Measurements from ENCODE around the gene NME7. TPM values are rescaled to one million over a fixed set of nuclear protein-coding genes. Genes with fewer than 3 reads are reported as not detected.

The NME7 gene
- total and polyA plus RNA-seq, 4 donors, result 7.8 to 26.5 (median 9.4) TPM

DNA sequence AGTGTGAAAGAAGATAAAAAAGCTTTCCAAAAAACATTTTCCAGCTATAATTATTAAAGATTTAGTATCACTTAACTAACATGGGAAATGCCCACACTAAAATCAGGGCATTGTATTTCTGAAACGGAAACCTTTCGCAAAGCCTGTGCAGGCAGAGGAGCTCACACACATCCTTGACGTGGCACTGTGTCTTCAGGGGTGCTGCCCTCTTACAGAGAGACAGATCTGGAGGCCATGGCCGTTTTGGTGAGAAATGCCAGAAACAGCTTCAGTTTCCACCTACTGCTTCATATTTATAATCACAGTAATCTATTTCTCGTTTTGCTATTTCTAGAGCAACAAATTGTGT is 234.4 kb downstream of the NME7 start:
- Histone ChIP-seq H3K36me3 (ENCODE audit: control insufficient read depth in 4 of 4, insufficient read depth in 3 of 4, low read depth in 1 of 4, low read length in 3 of 4) (peaks cover 10 to 42% (median 31%) of the 10 kb centered on the region in 4 donors), H3K4me3 (ENCODE audit: low read depth in 1 of 3, low read length in 3 of 3) (no peak overlapping the region), H3K4me1 (ENCODE audit: control insufficient read depth in 4 of 4, insufficient read depth in 4 of 4, low read length in 3 of 4) (no peaks in the 10 kb centered on the region), H3K27ac (ENCODE audit: low read depth in 1 of 2, low read length in 2 of 2) (no peak overlapping the region), H3K9ac (ENCODE audit: low read depth in 1 of 2, low read length in 2 of 2) (no peak overlapping the region), H3K27me3 (ENCODE audit: control insufficient read depth in 4 of 4, insufficient read depth in 4 of 4, low read length in 3 of 4) (no peaks in the 10 kb centered on the region), H3K9me3 (ENCODE audit: control insufficient read depth in 4 of 4, low read length in 3 of 4) (no peaks in the 10 kb centered on the region)
- no peak for DNase-seq (ENCODE audit: low spot score)
- TF ChIP-seq HNF4A (conservative IDR thresholded peaks at IDR 0.05), result no peak
- TF ChIP-seq EGR1 (IDR thresholded peaks at IDR 0.05; ENCODE audit: low read depth in 2 of 2), result no peak
- no peak for TF ChIP-seq SP1 (IDR thresholded peaks at IDR 0.05)
- no peak for TF ChIP-seq NR2F2 (IDR thresholded peaks at IDR 0.05)
- TF ChIP-seq, protein P1, sequence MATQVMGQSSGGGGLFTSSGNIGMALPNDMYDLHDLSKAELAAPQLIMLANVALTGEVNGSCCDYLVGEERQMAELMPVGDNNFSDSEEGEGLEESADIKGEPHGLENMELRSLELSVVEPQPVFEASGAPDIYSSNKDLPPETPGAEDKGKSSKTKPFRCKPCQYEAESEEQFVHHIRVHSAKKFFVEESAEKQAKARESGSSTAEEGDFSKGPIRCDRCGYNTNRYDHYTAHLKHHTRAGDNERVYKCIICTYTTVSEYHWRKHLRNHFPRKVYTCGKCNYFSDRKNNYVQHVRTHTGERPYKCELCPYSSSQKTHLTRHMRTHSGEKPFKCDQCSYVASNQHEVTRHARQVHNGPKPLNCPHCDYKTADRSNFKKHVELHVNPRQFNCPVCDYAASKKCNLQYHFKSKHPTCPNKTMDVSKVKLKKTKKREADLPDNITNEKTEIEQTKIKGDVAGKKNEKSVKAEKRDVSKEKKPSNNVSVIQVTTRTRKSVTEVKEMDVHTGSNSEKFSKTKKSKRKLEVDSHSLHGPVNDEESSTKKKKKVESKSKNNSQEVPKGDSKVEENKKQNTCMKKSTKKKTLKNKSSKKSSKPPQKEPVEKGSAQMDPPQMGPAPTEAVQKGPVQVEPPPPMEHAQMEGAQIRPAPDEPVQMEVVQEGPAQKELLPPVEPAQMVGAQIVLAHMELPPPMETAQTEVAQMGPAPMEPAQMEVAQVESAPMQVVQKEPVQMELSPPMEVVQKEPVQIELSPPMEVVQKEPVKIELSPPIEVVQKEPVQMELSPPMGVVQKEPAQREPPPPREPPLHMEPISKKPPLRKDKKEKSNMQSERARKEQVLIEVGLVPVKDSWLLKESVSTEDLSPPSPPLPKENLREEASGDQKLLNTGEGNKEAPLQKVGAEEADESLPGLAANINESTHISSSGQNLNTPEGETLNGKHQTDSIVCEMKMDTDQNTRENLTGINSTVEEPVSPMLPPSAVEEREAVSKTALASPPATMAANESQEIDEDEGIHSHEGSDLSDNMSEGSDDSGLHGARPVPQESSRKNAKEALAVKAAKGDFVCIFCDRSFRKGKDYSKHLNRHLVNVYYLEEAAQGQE (IDR thresholded peaks at IDR 0.05), result no peak
- no peak for TF ChIP-seq GABPA (IDR thresholded peaks at IDR 0.05 in 1 of 2, conservative IDR thresholded peaks at IDR 0.05 in 1 of 2)
- TF ChIP-seq, protein P2, sequence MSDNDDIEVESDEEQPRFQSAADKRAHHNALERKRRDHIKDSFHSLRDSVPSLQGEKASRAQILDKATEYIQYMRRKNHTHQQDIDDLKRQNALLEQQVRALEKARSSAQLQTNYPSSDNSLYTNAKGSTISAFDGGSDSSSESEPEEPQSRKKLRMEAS (IDR thresholded peaks at IDR 0.05), result no peak
- TF ChIP-seq RXRA (IDR thresholded peaks at IDR 0.05), result no peak
- TF ChIP-seq, protein P3, sequence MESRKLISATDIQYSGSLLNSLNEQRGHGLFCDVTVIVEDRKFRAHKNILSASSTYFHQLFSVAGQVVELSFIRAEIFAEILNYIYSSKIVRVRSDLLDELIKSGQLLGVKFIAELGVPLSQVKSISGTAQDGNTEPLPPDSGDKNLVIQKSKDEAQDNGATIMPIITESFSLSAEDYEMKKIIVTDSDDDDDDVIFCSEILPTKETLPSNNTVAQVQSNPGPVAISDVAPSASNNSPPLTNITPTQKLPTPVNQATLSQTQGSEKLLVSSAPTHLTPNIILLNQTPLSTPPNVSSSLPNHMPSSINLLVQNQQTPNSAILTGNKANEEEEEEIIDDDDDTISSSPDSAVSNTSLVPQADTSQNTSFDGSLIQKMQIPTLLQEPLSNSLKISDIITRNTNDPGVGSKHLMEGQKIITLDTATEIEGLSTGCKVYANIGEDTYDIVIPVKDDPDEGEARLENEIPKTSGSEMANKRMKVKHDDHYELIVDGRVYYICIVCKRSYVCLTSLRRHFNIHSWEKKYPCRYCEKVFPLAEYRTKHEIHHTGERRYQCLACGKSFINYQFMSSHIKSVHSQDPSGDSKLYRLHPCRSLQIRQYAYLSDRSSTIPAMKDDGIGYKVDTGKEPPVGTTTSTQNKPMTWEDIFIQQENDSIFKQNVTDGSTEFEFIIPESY (IDR thresholded peaks at IDR 0.05), result no peak
- TF ChIP-seq YY1 (IDR thresholded peaks at IDR 0.05), result no peak
- TF ChIP-seq, protein P4, sequence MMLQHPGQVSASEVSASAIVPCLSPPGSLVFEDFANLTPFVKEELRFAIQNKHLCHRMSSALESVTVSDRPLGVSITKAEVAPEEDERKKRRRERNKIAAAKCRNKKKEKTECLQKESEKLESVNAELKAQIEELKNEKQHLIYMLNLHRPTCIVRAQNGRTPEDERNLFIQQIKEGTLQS (IDR thresholded peaks at IDR 0.05), result no peak
- no peak for TF ChIP-seq TAF1 (conservative IDR thresholded peaks at IDR 0.05)
- TF ChIP-seq JUND (IDR thresholded peaks at IDR 0.05), result no peak
- no peak for TF ChIP-seq FOXA1 (IDR thresholded peaks at IDR 0.05)
- TF ChIP-seq RAD21 (IDR thresholded peaks at IDR 0.05), result no peak
- TF ChIP-seq FOXA2 (IDR thresholded peaks at IDR 0.05), result no peak
- no peak for TF ChIP-seq HNF4G (IDR thresholded peaks at IDR 0.05)
- TF ChIP-seq, protein P5, sequence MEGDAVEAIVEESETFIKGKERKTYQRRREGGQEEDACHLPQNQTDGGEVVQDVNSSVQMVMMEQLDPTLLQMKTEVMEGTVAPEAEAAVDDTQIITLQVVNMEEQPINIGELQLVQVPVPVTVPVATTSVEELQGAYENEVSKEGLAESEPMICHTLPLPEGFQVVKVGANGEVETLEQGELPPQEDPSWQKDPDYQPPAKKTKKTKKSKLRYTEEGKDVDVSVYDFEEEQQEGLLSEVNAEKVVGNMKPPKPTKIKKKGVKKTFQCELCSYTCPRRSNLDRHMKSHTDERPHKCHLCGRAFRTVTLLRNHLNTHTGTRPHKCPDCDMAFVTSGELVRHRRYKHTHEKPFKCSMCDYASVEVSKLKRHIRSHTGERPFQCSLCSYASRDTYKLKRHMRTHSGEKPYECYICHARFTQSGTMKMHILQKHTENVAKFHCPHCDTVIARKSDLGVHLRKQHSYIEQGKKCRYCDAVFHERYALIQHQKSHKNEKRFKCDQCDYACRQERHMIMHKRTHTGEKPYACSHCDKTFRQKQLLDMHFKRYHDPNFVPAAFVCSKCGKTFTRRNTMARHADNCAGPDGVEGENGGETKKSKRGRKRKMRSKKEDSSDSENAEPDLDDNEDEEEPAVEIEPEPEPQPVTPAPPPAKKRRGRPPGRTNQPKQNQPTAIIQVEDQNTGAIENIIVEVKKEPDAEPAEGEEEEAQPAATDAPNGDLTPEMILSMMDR (IDR thresholded peaks at IDR 0.05; ENCODE audit: low read depth, low read length, missing input control), result no peak
- 85% methylated on average over 5 of the region's 5 CpGs for WGBS

Measured in liver (tissue), 9 donors.